CD4-positive, alpha-beta T cell (primary cell): ENCODE data around the gene MRPS16. TPM values are rescaled to one million over a fixed set of nuclear protein-coding genes. Genes with fewer than 3 reads are reported as not detected.
"Not testable (repeated sequence)": the region's sequence is repeated elsewhere in the genome, so short reads cannot be mapped to it uniquely, and the experiment has no call there.

ENCODE experiments used
- ATAC-seq: fragments of 200-7000 bp; cut with Tn5 transposase; one replicate; pipeline ENCODE4 v1.10.0; 2022; ENCODE audit warnings: mild to moderate bottlenecking; ENCODE audit not compliant: poor library complexity
- CTCF ChIA-PET: fragments of 350-600 bp; sonication (Branson Sonifier 250); formaldehyde crosslinking; loops from one replicate; lab custom pipeline; 2021; ENCODE audit warnings: antibody characterized with exemption, inconsistent platforms; lab: Charles Lee
- POLR2A ChIA-PET: fragments of 350-600 bp; sonication (Branson Sonifier 250); formaldehyde crosslinking; loops from one replicate; lab custom pipeline; 2021; ENCODE audit warnings: antibody characterized with exemption, inconsistent platforms; lab: Charles Lee
- DNase-seq, 14 experiments: peaks; one replicate each; pipeline ENCODE4 v3.0.0-alpha.2; 2013 to 2020; ENCODE audit warnings: mixed read lengths in 2 of 14
- H3K27ac ChIP-seq, 2 donors: one replicate each; pipeline versions ENCODE4 v1.5.1 to v1.7.0; 2013; ENCODE audit warnings: low read length in 2 of 2, low read depth in 1 of 2, mild to moderate bottlenecking in 1 of 2
- H3K27me3 ChIP-seq, 2 experiments: 1 replicate in 1 of 2; 2 replicates in 1 of 2; pipeline versions ENCODE4 v1.6.1 to v1.7.0; 2013; ENCODE audit warnings: low read length in 2 of 2, control low read depth in 1 of 2, mild to moderate bottlenecking in 1 of 2, moderate library complexity in 1 of 2; ENCODE audit not compliant: insufficient read depth in 2 of 2, control insufficient read depth in 1 of 2
- H3K36me3 ChIP-seq: one replicate; pipeline ENCODE4 v1.6.1; 2013; ENCODE audit warnings: low read length, control low read depth; ENCODE audit not compliant: insufficient read depth
- H3K4me1 ChIP-seq: one replicate; pipeline ENCODE4 v1.6.1; 2013; ENCODE audit warnings: low read length, control low read depth; ENCODE audit not compliant: insufficient read depth
- H3K4me3 ChIP-seq: one replicate; pipeline ENCODE4 v1.5.1; 2013; ENCODE audit warnings: mild to moderate bottlenecking, low read length, moderate library complexity
- H3K9me3 ChIP-seq, 2 experiments: 1 replicate in 1 of 2; 2 replicates in 1 of 2; pipeline versions ENCODE4 v1.6.1 to v1.7.0; 2013; ENCODE audit warnings: low read length in 2 of 2, mild to moderate bottlenecking in 2 of 2, control low read depth in 1 of 2, moderate library complexity in 1 of 2; ENCODE audit not compliant: control insufficient read depth in 1 of 2, insufficient read depth in 1 of 2
- H3K27ac Mint-ChIP-seq: one replicate; pipeline ENCODE4 v1.8.0; 2020; ENCODE audit warnings: mixed read lengths
- H3K27me3 Mint-ChIP-seq: one replicate; pipeline ENCODE4 v1.8.0; 2021; ENCODE audit warnings: mixed read lengths
- H3K36me3 Mint-ChIP-seq: one replicate; pipeline ENCODE4 v1.8.0; 2021; ENCODE audit warnings: low read depth, mixed read lengths
- H3K4me1 Mint-ChIP-seq: one replicate; pipeline ENCODE4 v1.8.0; 2021; ENCODE audit warnings: low read depth, mixed read lengths
- H3K4me3 Mint-ChIP-seq: one replicate; pipeline ENCODE4 v1.8.0; 2020; ENCODE audit warnings: mild to moderate bottlenecking, mixed read lengths
- H3K9me3 Mint-ChIP-seq: one replicate; pipeline ENCODE4 v1.8.0; 2020; ENCODE audit warnings: mixed read lengths
- intact Hi-C, 2 experiments: fragments of 100-400 bp; cut with DNase I in 1 of 2; cut with micrococcal nuclease in 1 of 2; formaldehyde crosslinking; loops; one replicate each; pipeline versions ENCODE4 v1.15.1 to v1.9.0; 2023 to 2025; cut with DNase I, micrococcal nuclease
- total RNA-seq, 174 experiments: library from RNA in 2 of 174; stranded (reverse) in 2 of 174; gene quantifications; one replicate each; pipeline ENCODE4 v1.2.3 and lab custom pipeline; 2021 to 2026
- TF ChIP-seq, protein P1 (sequence below): fragments of 200-600 bp; IDR thresholded peaks from one replicate; pipeline ENCODE4 v1.8.0; 2022; ENCODE audit warnings: antibody characterized with exemption, mild to moderate bottlenecking

The MRPS16 gene
- total RNA-seq, 2 experiments from 2014 or later = 28.3 to 31.9 TPM

DNA sequence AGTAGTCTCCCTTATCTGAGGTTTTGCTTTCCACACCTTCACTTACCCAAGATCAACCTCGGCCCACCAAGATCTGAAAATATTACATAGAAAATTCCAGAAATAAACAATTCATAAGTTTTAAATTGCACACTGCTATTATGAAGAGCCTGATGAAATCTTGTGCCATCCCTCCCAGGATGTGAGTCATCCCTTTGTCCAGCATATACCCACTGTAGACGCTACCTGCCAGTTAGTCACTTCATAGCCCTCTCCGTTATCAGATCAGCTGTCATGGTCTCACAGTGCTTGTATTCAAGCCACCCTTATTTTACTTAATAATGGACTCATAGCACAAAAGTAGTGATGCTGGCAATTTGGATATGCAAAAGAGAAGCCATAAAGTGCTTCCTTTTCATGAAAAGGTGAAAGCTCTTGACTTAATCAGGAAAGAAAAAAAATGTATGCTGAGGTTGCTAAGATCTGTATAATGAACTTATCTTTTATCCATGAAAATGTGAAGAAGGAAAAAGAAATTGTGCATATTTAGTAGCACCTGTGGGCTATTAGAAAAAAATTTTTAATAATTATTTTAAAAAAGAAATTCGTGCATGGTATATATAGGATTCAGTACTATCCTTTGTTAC is 9.8 kb upstream of the MRPS16 start:
- H3K27me3 Mint-ChIP-seq = no peaks in the 10 kb centered on the region
- Histone ChIP-seq H3K4me3 (no peak overlapping the region), H3K27me3 (no peaks in the 10 kb centered on the region), H3K4me1 (no peaks in the 10 kb centered on the region), H3K27ac (no peak overlapping the region), H3K9me3 (no peaks in the 10 kb centered on the region), H3K36me3 (no peaks in the 10 kb centered on the region)
- no peak overlapping the region for H3K4me3 Mint-ChIP-seq
- H3K27ac Mint-ChIP-seq = no peak overlapping the region
- ChIA-PET POLR2A (no interaction called here), CTCF (no interaction called here)
- ATAC-seq (no peak), DNase-seq (no peak)
- H3K36me3 Mint-ChIP-seq = no peaks in the 10 kb centered on the region
- TF ChIP-seq, protein P1, sequence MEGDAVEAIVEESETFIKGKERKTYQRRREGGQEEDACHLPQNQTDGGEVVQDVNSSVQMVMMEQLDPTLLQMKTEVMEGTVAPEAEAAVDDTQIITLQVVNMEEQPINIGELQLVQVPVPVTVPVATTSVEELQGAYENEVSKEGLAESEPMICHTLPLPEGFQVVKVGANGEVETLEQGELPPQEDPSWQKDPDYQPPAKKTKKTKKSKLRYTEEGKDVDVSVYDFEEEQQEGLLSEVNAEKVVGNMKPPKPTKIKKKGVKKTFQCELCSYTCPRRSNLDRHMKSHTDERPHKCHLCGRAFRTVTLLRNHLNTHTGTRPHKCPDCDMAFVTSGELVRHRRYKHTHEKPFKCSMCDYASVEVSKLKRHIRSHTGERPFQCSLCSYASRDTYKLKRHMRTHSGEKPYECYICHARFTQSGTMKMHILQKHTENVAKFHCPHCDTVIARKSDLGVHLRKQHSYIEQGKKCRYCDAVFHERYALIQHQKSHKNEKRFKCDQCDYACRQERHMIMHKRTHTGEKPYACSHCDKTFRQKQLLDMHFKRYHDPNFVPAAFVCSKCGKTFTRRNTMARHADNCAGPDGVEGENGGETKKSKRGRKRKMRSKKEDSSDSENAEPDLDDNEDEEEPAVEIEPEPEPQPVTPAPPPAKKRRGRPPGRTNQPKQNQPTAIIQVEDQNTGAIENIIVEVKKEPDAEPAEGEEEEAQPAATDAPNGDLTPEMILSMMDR = no peak
- H3K4me1 Mint-ChIP-seq = no peaks in the 10 kb centered on the region
- H3K9me3 Mint-ChIP-seq = peaks cover 2% of the 10 kb centered on the region
- intact Hi-C loops = loop anchor here in 1 of 2 experiments (5.0 kb wide), 1 partner anchor 380 kb away; the partner anchor contains the start of gene MYOZ1

DNA sequence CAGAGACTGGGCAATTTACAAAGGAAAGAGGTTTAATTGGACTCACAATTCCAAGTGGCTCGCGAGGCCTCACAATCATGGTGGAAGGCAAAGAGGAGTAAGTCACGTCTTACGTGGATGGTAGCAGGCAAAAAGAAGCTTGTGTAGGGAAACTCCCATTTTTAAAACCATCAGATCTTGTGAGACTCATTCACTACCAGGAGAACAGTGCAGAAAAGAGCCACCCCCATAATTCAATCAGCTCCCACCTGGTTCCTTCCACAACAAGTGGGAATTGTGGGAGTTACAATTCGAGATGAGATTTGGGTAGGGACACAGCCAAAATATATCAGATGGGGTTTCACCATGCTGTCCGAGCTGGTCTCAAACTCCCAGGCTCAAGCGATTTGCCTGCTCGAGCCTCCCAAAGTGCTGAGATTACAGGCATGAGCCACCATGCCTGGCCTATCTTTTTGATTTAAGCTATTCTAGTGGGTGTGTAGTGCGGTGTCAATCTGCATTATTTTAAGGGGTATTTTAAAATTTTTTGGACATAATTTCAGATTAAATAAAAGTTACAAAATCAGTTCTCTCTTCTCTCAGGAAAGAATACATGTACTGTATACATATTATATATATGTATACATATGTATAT is 9.0 kb upstream of the MRPS16 start:
- Histone ChIP-seq H3K27me3 (no peaks in the 10 kb centered on the region), H3K4me1 (no peaks in the 10 kb centered on the region), H3K36me3 (no peaks in the 10 kb centered on the region), H3K9me3 (no peaks in the 10 kb centered on the region), H3K27ac (no peak overlapping the region), H3K4me3 (no peak overlapping the region)
- ChIA-PET POLR2A (no interaction called here), CTCF (no interaction called here)
- TF ChIP-seq, protein P1 = no peak
- peaks cover 2% of the 10 kb centered on the region for H3K9me3 Mint-ChIP-seq
- no peak for ATAC-seq
- H3K4me1 Mint-ChIP-seq = no peaks in the 10 kb centered on the region
- H3K27ac Mint-ChIP-seq = no peak overlapping the region
- H3K36me3 Mint-ChIP-seq = no peaks in the 10 kb centered on the region
- no peak overlapping the region for H3K4me3 Mint-ChIP-seq
- H3K27me3 Mint-ChIP-seq = no peaks in the 10 kb centered on the region
- intact Hi-C loops = loop anchor here in 1 of 2 experiments (5.0 kb wide), 1 partner anchor 381 kb away; the partner anchor contains the start of gene MYOZ1
- DNase-seq = no peak

DNA sequence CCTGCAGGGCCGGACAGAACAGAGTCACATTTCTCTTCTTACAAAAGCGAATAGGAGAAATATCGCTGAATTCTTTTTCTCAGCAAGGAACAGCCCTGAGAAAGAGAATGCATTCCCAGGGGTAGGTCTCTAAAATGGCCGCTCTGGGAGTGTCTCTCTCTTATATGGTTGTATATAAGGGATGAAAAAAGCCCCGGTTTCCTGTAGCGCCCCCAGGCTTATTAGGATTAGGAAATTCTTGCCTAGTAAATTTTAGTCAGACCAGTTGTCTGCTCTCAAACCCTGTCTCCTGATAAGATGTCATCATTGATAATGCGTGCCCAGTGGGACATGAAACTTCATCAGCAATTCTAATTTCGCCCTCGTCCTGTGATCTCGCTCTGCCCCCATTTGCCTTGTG is 6.2 kb upstream of the MRPS16 start:
- CTCF ChIA-PET, ATAC-seq, H3K27ac ChIP-seq, H3K27ac Mint-ChIP-seq, H3K4me3 ChIP-seq, H3K9me3 Mint-ChIP-seq, DNase-seq, H3K4me3 Mint-ChIP-seq, H3K36me3 Mint-ChIP-seq, H3K4me1 Mint-ChIP-seq, H3K9me3 ChIP-seq, H3K27me3 ChIP-seq, H3K36me3 ChIP-seq, H3K4me1 ChIP-seq, H3K27me3 Mint-ChIP-seq: not testable (repeated sequence)
- POLR2A ChIA-PET = interaction anchor here (1.3 kb wide), 1 partner anchor 11 kb away, joined by 5 read pairs; the partner anchor contains the start of gene DNAJC9
- intact Hi-C loops = loop anchor here in 1 of 2 experiments (10.0 kb wide), 1 partner anchor 486 kb away; the partner anchor contains the start of gene SEC24C
